Activated naive CD4-positive, alpha-beta T cell treated with anti-CD3 and anti-CD28 coated beads, Interleukin-2, amount 50 U/mL, for 24 hours (primary cell): Measurements from ENCODE around the gene DUSP10.

Experiments used
- H3K27ac Mint-ChIP-seq: one replicate; pipeline ENCODE4 v1.8.0; 2021; ENCODE audit warnings: mild to moderate bottlenecking, mixed read lengths
- H3K27me3 Mint-ChIP-seq: one replicate; pipeline ENCODE4 v1.8.0; 2021; ENCODE audit warnings: mixed read lengths
- H3K36me3 Mint-ChIP-seq: one replicate; pipeline ENCODE4 v1.8.0; 2021; ENCODE audit warnings: mixed read lengths
- H3K4me1 Mint-ChIP-seq: one replicate; pipeline ENCODE4 v1.8.0; 2021; ENCODE audit warnings: mixed read lengths
- H3K4me3 Mint-ChIP-seq: one replicate; pipeline ENCODE4 v1.8.0; 2021; ENCODE audit warnings: mild to moderate bottlenecking, mixed read lengths
- H3K9me3 Mint-ChIP-seq: one replicate; pipeline ENCODE4 v1.8.0; 2021; ENCODE audit warnings: mixed read lengths

Gene DUSP10

GRCh38 chr1:221699978-221700519, 41.8 kb downstream of the DUSP10 start:
- Mint-ChIP-seq H3K27me3 (no peaks in the 10 kb centered on the region), H3K9me3 (no peaks in the 10 kb centered on the region), H3K4me3 (no peak overlapping the region), H3K27ac (peak overlapping the region; percentile 51), H3K36me3 (peaks cover 14% of the 10 kb centered on the region), H3K4me1 (peaks cover 16% of the 10 kb centered on the region)

DNA sequence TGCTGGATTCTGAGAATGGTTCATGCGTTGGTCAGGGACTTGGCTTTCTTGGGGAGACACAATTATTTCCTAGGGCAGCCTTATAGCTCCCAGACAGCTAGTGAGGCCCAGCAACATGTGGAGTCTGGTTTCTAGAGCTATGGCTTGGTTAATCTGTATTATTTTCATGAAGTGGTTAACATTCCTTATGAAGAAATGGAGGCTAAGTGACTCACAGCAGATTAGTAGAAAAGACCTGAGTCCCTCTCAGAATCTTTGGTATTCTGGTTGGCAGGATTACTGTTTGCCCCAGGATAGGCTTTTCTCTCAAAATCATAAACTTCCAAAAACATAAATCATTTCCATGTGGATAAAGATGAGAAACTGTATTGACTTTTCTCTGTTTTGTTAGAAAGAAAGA, 42.3 kb downstream of the DUSP10 start:
- H3K4me1 Mint-ChIP-seq: peaks cover 16% of the 10 kb centered on the region
- H3K27ac Mint-ChIP-seq: peak overlapping the region; percentile 51
- H3K9me3 Mint-ChIP-seq: no peaks in the 10 kb centered on the region
- H3K27me3 Mint-ChIP-seq: no peaks in the 10 kb centered on the region
- H3K4me3 Mint-ChIP-seq: no peak overlapping the region
- peaks cover 14% of the 10 kb centered on the region for H3K36me3 Mint-ChIP-seq

GRCh38 chr1:221698579-221699349, 43.1 kb downstream of the DUSP10 start:
- no peak overlapping the region for H3K27ac Mint-ChIP-seq
- no peaks in the 10 kb centered on the region for H3K9me3 Mint-ChIP-seq
- peaks cover 16% of the 10 kb centered on the region for H3K4me1 Mint-ChIP-seq
- no peaks in the 10 kb centered on the region for H3K27me3 Mint-ChIP-seq
- H3K36me3 Mint-ChIP-seq: peaks cover 10% of the 10 kb centered on the region
- H3K4me3 Mint-ChIP-seq: no peak overlapping the region

DNA sequence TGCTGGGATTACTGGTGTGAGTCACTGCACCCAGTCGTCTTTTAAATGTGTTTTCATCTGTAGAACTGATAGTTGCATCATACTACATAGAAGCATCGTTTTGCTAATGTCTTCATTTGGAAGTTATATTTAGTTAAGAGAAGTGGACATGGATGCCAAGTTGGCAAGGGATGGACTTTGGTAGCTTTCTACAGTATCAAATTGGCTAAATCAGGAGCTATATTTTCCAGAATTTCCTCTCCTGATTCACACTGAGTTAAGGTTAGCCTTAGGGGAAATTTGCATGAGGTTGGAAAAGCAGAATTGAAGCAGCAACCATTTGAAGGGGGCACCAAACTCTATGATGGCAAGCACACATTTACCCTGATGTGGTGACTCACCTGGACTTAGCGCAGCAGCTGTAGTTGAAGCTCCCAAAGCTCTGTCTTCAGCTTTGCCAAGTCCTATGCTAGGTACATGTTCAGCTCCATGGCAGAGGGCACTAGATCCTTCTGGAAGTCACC, 43.9 kb downstream of the DUSP10 start:
- Mint-ChIP-seq H3K27me3 (no peaks in the 10 kb centered on the region), H3K4me3 (no peak overlapping the region), H3K27ac (no peak overlapping the region), H3K9me3 (no peaks in the 10 kb centered on the region), H3K4me1 (peaks cover 16% of the 10 kb centered on the region), H3K36me3 (peaks cover 10% of the 10 kb centered on the region)

GRCh38 chr1:221696718-221697461, 45.0 kb downstream of the DUSP10 start:
- H3K9me3 Mint-ChIP-seq: no peaks in the 10 kb centered on the region

GRCh38 chr1:221696027-221696426, 45.9 kb downstream of the DUSP10 start:
- H3K27ac Mint-ChIP-seq: no peak overlapping the region
- H3K4me3 Mint-ChIP-seq: no peak overlapping the region
- no peaks in the 10 kb centered on the region for H3K36me3 Mint-ChIP-seq
- H3K9me3 Mint-ChIP-seq: no peaks in the 10 kb centered on the region
- peaks cover 12% of the 10 kb centered on the region for H3K4me1 Mint-ChIP-seq
- no peaks in the 10 kb centered on the region for H3K27me3 Mint-ChIP-seq

More at GRCh38 chr1:221696718-221697461, 45.0 kb downstream of the DUSP10 start:
- H3K27me3 Mint-ChIP-seq: no peaks in the 10 kb centered on the region
- H3K4me3 Mint-ChIP-seq: no peak overlapping the region
- H3K27ac Mint-ChIP-seq: no peak overlapping the region
- peaks cover 16% of the 10 kb centered on the region for H3K4me1 Mint-ChIP-seq
- peaks cover 5% of the 10 kb centered on the region for H3K36me3 Mint-ChIP-seq

DNA sequence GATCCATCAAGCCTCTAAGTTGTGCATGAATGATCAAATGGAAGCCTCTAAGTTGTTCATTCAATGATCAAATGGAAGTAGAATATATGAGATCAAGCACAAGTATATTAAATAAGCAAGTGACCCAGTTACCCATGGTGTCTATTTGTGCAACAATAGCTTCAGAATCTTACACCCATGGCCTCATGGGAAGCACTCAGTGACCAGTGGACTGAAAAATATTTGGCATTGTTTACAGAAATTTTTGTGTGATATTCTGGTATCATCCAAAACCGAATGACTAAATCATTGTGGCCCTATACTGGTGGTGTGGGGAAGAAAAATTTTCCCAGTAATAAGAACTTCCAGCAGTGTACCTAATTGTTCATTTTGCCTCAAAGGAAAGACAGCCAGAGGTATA, 46.6 kb downstream of the DUSP10 start:
- H3K27ac Mint-ChIP-seq: no peak overlapping the region
- no peak overlapping the region for H3K4me3 Mint-ChIP-seq
- H3K4me1 Mint-ChIP-seq: peaks cover 12% of the 10 kb centered on the region
- H3K36me3 Mint-ChIP-seq: no peaks in the 10 kb centered on the region
- no peaks in the 10 kb centered on the region for H3K27me3 Mint-ChIP-seq
- H3K9me3 Mint-ChIP-seq: no peaks in the 10 kb centered on the region

DNA sequence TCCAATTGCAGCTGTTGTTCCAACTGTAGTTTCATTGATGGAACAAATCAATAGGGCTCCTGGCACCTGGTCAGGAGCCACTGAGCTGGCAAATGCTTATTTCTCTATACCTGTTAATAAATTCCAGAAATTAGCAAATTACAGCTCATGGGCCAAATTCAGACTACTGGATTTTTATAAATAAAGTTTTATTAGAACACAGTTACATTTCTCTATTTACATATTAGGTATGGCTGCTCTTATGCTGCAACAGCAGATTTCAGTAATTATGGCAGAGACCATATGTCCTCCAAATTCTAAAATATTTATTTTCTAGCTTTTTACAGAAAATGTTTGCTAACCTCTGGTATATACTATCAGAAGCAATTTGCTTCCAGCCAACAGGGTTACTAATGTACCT, 47.8 kb downstream of the DUSP10 start:
- Mint-ChIP-seq H3K27ac (no peak overlapping the region), H3K4me1 (peaks cover 10% of the 10 kb centered on the region), H3K36me3 (no peaks in the 10 kb centered on the region), H3K9me3 (no peaks in the 10 kb centered on the region), H3K27me3 (no peaks in the 10 kb centered on the region), H3K4me3 (no peak overlapping the region)

DNA sequence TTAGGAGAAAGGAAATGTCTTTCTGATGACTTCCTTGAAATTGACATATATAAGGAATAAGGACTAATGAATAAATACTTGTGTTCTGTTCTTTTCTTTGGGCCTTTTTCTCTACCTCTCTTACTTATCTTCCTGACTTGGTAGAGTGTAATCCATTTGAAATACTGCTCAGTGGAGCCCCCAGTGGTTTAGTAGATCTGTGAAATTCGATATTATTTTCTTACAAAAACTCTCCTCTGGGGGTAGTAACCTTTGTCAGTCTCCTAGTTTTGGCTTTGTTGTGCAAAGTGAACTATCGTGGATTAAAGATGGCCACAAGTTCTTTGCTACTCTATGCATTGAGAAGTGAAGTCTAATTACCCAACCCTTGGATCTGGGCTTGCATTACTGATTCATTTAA, 48.8 kb downstream of the DUSP10 start:
- no peaks in the 10 kb centered on the region for H3K27me3 Mint-ChIP-seq

GRCh38 chr1:221692643-221693042, 49.2 kb downstream of the DUSP10 start:
- Mint-ChIP-seq H3K36me3 (no peaks in the 10 kb centered on the region), H3K4me3 (no peak overlapping the region), H3K27me3 (no peaks in the 10 kb centered on the region), H3K27ac (no peak overlapping the region), H3K9me3 (no peaks in the 10 kb centered on the region), H3K4me1 (peaks cover 6% of the 10 kb centered on the region)

More for the DNA sequence above, 48.8 kb downstream of the DUSP10 start:
- H3K27ac Mint-ChIP-seq: no peak overlapping the region
- no peak overlapping the region for H3K4me3 Mint-ChIP-seq
- no peaks in the 10 kb centered on the region for H3K9me3 Mint-ChIP-seq
- H3K4me1 Mint-ChIP-seq: peaks cover 6% of the 10 kb centered on the region
- H3K36me3 Mint-ChIP-seq: no peaks in the 10 kb centered on the region

- Mint-ChIP-seq H3K4me3 (no peak overlapping the region), H3K36me3 (no peaks in the 10 kb centered on the region), H3K4me1 (peaks cover 6% of the 10 kb centered on the region), H3K9me3 (no peaks in the 10 kb centered on the region), H3K27me3 (no peaks in the 10 kb centered on the region), H3K27ac (no peak overlapping the region)
Measured at GRCh38 chr1:221691261-221691660, 50.6 kb downstream of the DUSP10 start.

DNA sequence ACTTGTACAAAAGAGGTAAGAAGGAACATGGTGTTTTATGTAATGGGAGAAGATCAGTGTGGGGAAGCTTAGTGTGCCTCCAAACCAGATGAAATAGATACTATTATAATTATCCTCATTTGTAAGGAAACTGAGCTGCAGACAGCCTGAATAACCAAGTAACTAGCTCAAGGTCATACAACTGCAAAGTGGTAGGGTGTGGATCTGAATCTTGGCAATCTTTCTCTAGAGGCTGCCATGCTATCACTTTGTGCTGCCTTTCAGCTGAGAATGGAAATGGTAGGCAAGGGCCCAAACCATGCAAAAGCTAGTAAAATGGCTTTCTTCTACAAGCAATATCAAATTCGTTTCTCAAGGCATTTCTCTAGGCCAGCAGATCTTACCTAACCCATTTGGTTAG, 51.0 kb downstream of the DUSP10 start:
- no peaks in the 10 kb centered on the region for H3K9me3 Mint-ChIP-seq
- no peak overlapping the region for H3K27ac Mint-ChIP-seq
- peaks cover 6% of the 10 kb centered on the region for H3K4me1 Mint-ChIP-seq
- H3K27me3 Mint-ChIP-seq: no peaks in the 10 kb centered on the region
- H3K36me3 Mint-ChIP-seq: no peaks in the 10 kb centered on the region
- H3K4me3 Mint-ChIP-seq: no peak overlapping the region

DNA sequence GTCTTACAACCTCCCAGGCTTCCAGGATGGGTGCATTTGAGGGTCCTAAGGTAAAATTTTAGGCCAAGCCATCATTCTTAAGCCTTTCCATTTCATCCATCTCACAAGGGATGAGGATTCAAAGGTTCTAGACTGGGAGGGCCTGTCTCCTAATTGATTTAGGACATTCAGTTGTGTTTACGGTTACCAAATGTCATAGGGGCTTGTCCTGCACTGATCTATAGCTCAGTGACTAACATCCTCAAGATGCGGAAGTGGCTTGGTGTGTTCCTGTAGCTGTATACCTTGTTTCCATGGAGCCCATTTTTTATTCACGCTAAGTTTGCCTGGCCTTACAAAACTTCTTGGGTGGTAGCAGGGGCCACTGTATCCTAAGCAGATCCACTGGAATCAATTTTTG, 52.8 kb downstream of the DUSP10 start:
- H3K4me3 Mint-ChIP-seq: no peak overlapping the region
- H3K9me3 Mint-ChIP-seq: no peaks in the 10 kb centered on the region
- H3K27ac Mint-ChIP-seq: no peak overlapping the region
- H3K36me3 Mint-ChIP-seq: no peaks in the 10 kb centered on the region
- H3K4me1 Mint-ChIP-seq: peaks cover 6% of the 10 kb centered on the region
- no peaks in the 10 kb centered on the region for H3K27me3 Mint-ChIP-seq

GRCh38 chr1:221688488-221688843, 53.4 kb downstream of the DUSP10 start:
- H3K4me3 Mint-ChIP-seq: no peak overlapping the region
- H3K27me3 Mint-ChIP-seq: no peaks in the 10 kb centered on the region
- H3K27ac Mint-ChIP-seq: no peak overlapping the region
- H3K9me3 Mint-ChIP-seq: no peaks in the 10 kb centered on the region
- no peaks in the 10 kb centered on the region for H3K36me3 Mint-ChIP-seq
- H3K4me1 Mint-ChIP-seq: peaks cover 6% of the 10 kb centered on the region

DNA sequence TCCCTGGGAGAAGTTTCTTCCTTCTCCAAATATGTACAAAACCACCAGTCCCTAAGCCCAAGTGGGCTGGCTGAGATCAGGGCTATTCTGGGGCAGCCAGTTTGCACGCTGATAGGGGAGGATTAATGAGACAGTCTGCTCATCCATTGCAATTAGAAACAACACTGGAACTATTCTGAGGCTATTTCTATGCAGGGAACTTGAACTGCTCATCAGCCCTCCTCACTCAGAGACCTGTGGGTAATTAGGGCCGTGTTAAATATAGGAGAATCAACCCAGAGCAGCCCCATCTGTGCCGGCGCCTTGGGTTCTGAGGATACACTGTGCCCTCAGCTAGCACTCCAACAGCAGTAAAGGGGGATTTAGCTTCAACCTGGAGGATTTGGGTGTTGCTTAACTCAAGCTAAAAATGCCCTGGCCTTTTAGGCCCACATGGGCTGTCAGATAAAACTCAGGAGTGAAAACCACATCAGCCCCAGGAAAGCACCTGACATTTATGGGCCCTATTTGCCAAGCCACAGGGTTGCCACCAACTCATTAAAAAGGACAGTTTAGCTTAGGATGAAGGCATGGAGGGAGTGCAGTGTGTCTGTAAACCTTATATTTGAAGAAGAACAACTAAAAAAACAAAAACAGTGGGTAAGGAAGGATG, 53.9 kb downstream of the DUSP10 start:
- no peak overlapping the region for H3K27ac Mint-ChIP-seq
- H3K4me3 Mint-ChIP-seq: no peak overlapping the region
- H3K36me3 Mint-ChIP-seq: no peaks in the 10 kb centered on the region
- H3K4me1 Mint-ChIP-seq: peaks cover 6% of the 10 kb centered on the region
- H3K9me3 Mint-ChIP-seq: no peaks in the 10 kb centered on the region
- no peaks in the 10 kb centered on the region for H3K27me3 Mint-ChIP-seq

DNA sequence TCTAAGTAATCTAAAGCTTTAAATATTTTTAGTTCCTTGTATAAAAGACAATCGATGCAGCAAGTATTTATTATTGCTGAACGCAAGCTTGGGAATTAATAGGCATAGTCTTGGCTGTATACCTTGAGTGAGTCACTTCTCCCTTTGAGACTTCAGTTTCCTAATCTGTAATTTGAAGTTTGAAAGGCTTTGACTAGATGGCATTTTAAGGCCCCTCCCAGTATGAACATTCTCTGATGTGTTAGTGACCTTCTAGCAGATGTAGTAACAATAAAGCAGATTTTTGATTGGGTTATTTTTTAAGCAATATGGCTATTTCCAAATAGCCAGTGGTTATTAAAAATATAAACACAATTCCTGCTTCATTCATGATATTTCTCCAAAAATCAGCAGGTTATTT, 58.2 kb downstream of the DUSP10 start:
- Mint-ChIP-seq H3K9me3 (peaks cover 15% of the 10 kb centered on the region), H3K36me3 (peaks cover 3% of the 10 kb centered on the region), H3K27me3 (no peaks in the 10 kb centered on the region), H3K4me1 (peaks cover 10% of the 10 kb centered on the region), H3K4me3 (no peak overlapping the region), H3K27ac (no peak overlapping the region)
